Pancreas (tissue), 10 donors: ENCODE measurements around the gene APLP1. TPM values are rescaled to one million over a fixed set of nuclear protein-coding genes. Genes with fewer than 3 reads are reported as not detected.
"Not testable (repeated sequence)": the region's sequence is repeated elsewhere in the genome, so short reads cannot be mapped to it uniquely, and the experiment has no call there.

Experiments
- ATAC-seq, 4 donors: fragments of 200-7000 bp; cut with Tn5 transposase; one replicate each; pipeline versions ENCODE4 v1.8.0 to v1.9.1; 2020; ENCODE audit warnings: mild to moderate bottlenecking in 4 of 4, moderate library complexity in 4 of 4
- DNase-seq, 6 donors: peaks; one replicate each; pipeline ENCODE4 v3.0.0-alpha.2; 2020
- FAIRE-seq: peaks from 2 replicates; lab custom pipeline; 2012; peaks lifted over from hg19 to GRCh38; lab: Jason Lieb, UNC
- H3K27ac ChIP-seq, 4 donors: fragments of 200-600 bp; sonication (generic); 1 replicate in 3 of 4; 2 replicates in 1 of 4; pipeline versions ENCODE4 v1.5.0 to v1.8.0; 2020
- H3K27me3 ChIP-seq, 4 donors: fragments of 200-600 bp; one replicate each; pipeline ENCODE4 v1.8.0; 2021
- H3K36me3 ChIP-seq, 3 donors: fragments of 200-600 bp; sonication (generic) in 1 of 3; one replicate each; pipeline versions ENCODE4 v1.5.0 to v1.8.0; 2020 to 2021
- H3K4me1 ChIP-seq, 3 donors: fragments of 200-600 bp; one replicate each; pipeline ENCODE4 v1.8.0; 2021
- H3K4me3 ChIP-seq, 4 donors: fragments of 200-600 bp; sonication (generic) in 2 of 4; one replicate each; pipeline versions ENCODE4 v1.5.0 to v1.8.0; 2020 to 2021
- H3K9me3 ChIP-seq, 4 donors: fragments of 200-600 bp; one replicate each; pipeline ENCODE4 v1.8.0; 2021
- CTCF ChIP-seq, 4 donors: fragments of 200-600 bp; sonication (generic) in 3 of 4; IDR thresholded peaks; one replicate each; pipeline versions ENCODE4 v1.5.0 to v1.8.0; 2021; ENCODE audit warnings: antibody characterized with exemption in 4 of 4
- WGBS, 2 donors: extraction: QIAGEN DNeasy Blood & Tissue Kit; methylation state at CpG; one replicate each; pipeline ENCODE4 v1.1.7; 2013; 5-methylcytosine and 5-hydroxymethylcytosine counted together
- intact Hi-C, 3 donors: fragments of 100-400 bp; cut with DNase I; formaldehyde crosslinking; loops; one replicate each; pipeline versions ENCODE4 v1.11.1 to v1.14.2; 2022
- polyA plus RNA-seq, 2 donors: library from polyadenylated mRNA; stranded (reverse); fragments of 200-250 nt; gene quantifications; one replicate each; pipeline ENCODE4 v1.2.3, GENCODE V29; 2013
- total RNA-seq, 6 donors: library from RNA; stranded (reverse); fragmentation: NEBNext Ultra II Directional in 4 of 6; extraction: Animal tissue kit (Norgen Biotek cat#: 25700) in 4 of 6; gene quantifications; one replicate each; pipeline versions ENCODE4 v1.2.1 to v1.2.4, GENCODE V29; 2021 to 2023
- donor health status: healthy with polysubstance abuse.
- donor health status: DM: no; HTN: no; CAD: no; lungs with moderate emphysema.
- donor health status: DM: no; HTN: no; CAD: no.
- donor health status: control.
- donor health status: control.
- donor health status: Bipolar disorder and iron deficiency.
- donor health status: DM: yes; HTN: yes; CAD: no.
- donor health status: DM: no; HTN: no; CAD: no.
- donor health status: DM: no; HTN: no; CAD: no.
- donor health status: DM: yes; HTN: yes; CAD: no.

APLP1 gene
- total and polyA plus RNA-seq, 8 donors, result 39.2 to 154 (median 53.5) TPM

GRCh38 chr19:35862528-35862927 lies 5.8 kb upstream of the APLP1 start:
- no peak for TF ChIP-seq CTCF (IDR thresholded peaks at IDR 0.05)

GRCh38 chr19:35863018-35863417 lies 5.4 kb upstream of the APLP1 start:
- Histone ChIP-seq H3K4me3 (no peak overlapping the region), H3K27ac (no peak overlapping the region), H3K4me1 (peaks cover 6 to 11% (median 7%) of the 10 kb centered on the region in 3 donors), H3K27me3 (no peaks in the 10 kb centered on the region), H3K36me3 (peaks cover 0 to 5% (median 0%) of the 10 kb centered on the region in 3 donors), H3K9me3 (no peaks in the 10 kb centered on the region)
- WGBS, 2 donors, result 84 to 91% methylated on average over 5 of the region's 5 CpGs
- intact Hi-C loops, result no loop called here
- FAIRE-seq, result no peak
- TF ChIP-seq CTCF (IDR thresholded peaks at IDR 0.05), result no peak
- DNase-seq, result no peak
- ATAC-seq, result no peak

More at GRCh38 chr19:35862528-35862927, 5.8 kb upstream of the APLP1 start:
- no peak overlapping the region for H3K4me3 ChIP-seq
- FAIRE-seq (no peak), DNase-seq (peak in 2 of 6 donors; percentile 42 to 62), ATAC-seq (peak in 2 of 4 donors; percentile 28)
- no peak overlapping the region for H3K27ac ChIP-seq
- no peaks in the 10 kb centered on the region for H3K27me3 ChIP-seq
- H3K36me3 ChIP-seq, result peaks cover 0 to 5% (median 0%) of the 10 kb centered on the region in 3 donors
- intact Hi-C loops, result no loop called here
- H3K4me1 ChIP-seq, result peaks cover 6 to 11% (median 9%) of the 10 kb centered on the region in 3 donors
- 65 to 66% methylated on average over 14 of the region's 14 CpGs for WGBS, 2 donors
- no peaks in the 10 kb centered on the region for H3K9me3 ChIP-seq

- Histone ChIP-seq H3K27ac (peak overlapping the region in 1 of 4 donors; percentile 48), H3K4me3 (peak overlapping the region; percentile 37 to 64 (median 49)), H3K27me3 (no peaks in the 10 kb centered on the region), H3K9me3 (no peaks in the 10 kb centered on the region), H3K36me3 (no peaks in the 10 kb centered on the region), H3K4me1 (peaks cover 0 to 5% (median 0%) of the 10 kb centered on the region in 3 donors)
- no peak for FAIRE-seq
- intact Hi-C loops, result no loop called here
- peak; percentile 36 to 52 (median 45) for ATAC-seq
- DNase-seq, result no peak
- 0 to 3% methylated on average over 15 of the region's 15 CpGs for WGBS, 2 donors
- no peak for TF ChIP-seq CTCF (IDR thresholded peaks at IDR 0.05)
Measured at GRCh38 chr19:35868823-35869326, 501 bp downstream of the APLP1 start.

GRCh38 chr19:35869327-35870123 lies 1.2 kb downstream of the APLP1 start:
- H3K4me1 ChIP-seq, result peaks cover 0 to 5% (median 0%) of the 10 kb centered on the region in 3 donors
- FAIRE-seq, result no peak
- peak overlapping the region in 1 of 4 donors; percentile 48 for H3K27ac ChIP-seq
- peak; percentile 78 to 94 (median 86) for DNase-seq
- H3K36me3 ChIP-seq, result no peaks in the 10 kb centered on the region
- intact Hi-C loops, result no loop called here
- H3K9me3 ChIP-seq, result no peaks in the 10 kb centered on the region
- H3K4me3 ChIP-seq, result peak overlapping the region in 3 of 4 donors; percentile 46 to 64 (median 52)
- TF ChIP-seq CTCF (IDR thresholded peaks at IDR 0.05), result no peak
- 2% methylated on average over 51 of the region's 51 CpGs for WGBS, 2 donors
- H3K27me3 ChIP-seq, result no peaks in the 10 kb centered on the region
- peak; percentile 73 to 85 (median 76) for ATAC-seq

GRCh38 chr19:35870124-35870736 lies 1.9 kb downstream of the APLP1 start:
- ATAC-seq, intact Hi-C loops, H3K4me1 ChIP-seq, H3K9me3 ChIP-seq, H3K36me3 ChIP-seq, H3K27me3 ChIP-seq, FAIRE-seq, H3K27ac ChIP-seq: not testable (repeated sequence)
- peak overlapping the region in 1 of 4 donors; percentile 64 for H3K4me3 ChIP-seq
- 61 to 65% methylated on average over 26 of the region's 26 CpGs for WGBS, 2 donors
- peak in 3 of 6 donors; percentile 22 to 55 (median 50) for DNase-seq
